ENCODE results near the gene CCL5.

The CCL5 gene

DNA sequence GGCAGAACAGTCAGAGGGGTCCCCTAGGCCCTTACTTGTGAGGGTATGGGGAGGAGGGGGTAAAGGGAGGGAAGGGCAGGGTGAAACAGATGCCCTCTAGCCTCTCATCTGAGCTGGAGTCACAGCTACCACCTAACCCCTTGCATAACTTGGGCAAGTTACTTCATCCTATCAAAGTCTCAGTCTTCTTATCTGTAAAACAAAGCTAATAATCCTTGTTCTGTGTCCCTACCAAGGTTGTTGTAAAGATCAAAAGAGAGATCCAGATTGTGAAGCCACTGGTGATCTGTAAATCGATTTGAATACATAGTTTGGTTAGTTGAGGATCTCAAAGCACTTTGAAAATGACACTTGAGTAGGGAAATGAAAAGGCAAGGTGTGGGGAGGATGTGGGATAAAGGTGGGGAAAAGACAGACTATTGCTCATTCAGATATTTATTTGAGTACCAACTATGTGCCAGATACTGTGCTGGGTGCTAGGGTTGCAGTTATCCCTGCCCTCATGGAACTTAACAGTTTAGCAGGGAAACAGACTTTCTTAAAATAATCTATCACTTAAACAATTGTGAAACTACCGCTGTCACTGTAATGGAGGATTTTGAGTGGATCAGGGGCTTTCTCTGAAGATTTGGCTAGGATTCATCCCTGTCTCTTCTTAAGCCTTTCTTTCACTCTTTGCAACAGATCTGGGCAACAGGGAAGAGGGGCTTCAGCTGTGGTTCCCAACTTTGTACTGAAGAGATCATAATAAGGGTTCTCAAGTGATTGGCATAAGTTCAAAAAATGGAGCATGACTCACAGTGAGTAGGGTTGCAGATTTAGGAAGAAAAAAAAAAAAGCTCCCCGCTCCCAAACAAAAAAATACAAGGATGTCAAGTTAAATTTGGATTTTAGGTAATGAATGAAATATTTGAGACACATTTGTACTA lies 14.5 kb downstream of the CCL5 start:
- H3K4me1 ChIP-seq (ENCODE audit: control insufficient read depth, insufficient read depth, low read length), result no peaks in the 10 kb centered on the region
- no peaks in the 10 kb centered on the region for H3K9me3 ChIP-seq (ENCODE audit: control insufficient read depth, insufficient read depth, low read depth, low read length)
- no peaks in the 10 kb centered on the region for H3K27me3 ChIP-seq (ENCODE audit: control insufficient read depth, insufficient read depth, low read length)
- no peak overlapping the region for H3K4me3 ChIP-seq (ENCODE audit: low read depth, low read length)
- H3K27ac ChIP-seq (ENCODE audit: low read depth, low read length), result no peak overlapping the region
- H3K9ac ChIP-seq (ENCODE audit: low read length), result no peak overlapping the region
- H3K36me3 ChIP-seq (ENCODE audit: control insufficient read depth, insufficient read depth, low read length), result no peaks in the 10 kb centered on the region

DNA sequence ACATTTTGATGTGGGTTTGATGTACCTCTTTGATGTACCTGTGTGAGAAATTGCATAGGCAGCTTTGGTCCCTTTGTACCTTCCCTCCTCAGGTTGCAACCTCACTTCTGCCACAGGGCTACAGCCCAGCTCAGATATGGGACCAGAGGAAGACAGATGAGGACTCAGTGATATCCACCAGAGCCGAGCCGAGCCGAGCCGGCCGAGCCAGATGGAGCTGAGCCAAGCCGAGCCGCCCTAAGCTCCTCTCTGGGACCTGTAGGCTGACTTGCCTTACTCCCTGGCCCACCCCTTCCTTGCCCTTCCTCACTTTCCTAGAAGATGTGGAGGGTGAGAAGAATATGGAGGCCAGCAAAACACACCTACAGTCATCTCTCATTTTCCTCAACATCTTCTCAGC lies 15.3 kb downstream of the CCL5 start:
- Histone ChIP-seq H3K27ac (ENCODE audit: low read depth, low read length) (no peak overlapping the region), H3K9me3 (ENCODE audit: control insufficient read depth, insufficient read depth, low read depth, low read length) (no peaks in the 10 kb centered on the region), H3K27me3 (ENCODE audit: control insufficient read depth, insufficient read depth, low read length) (no peaks in the 10 kb centered on the region), H3K36me3 (ENCODE audit: control insufficient read depth, insufficient read depth, low read length) (no peaks in the 10 kb centered on the region), H3K4me3 (ENCODE audit: low read depth, low read length) (no peak overlapping the region), H3K9ac (ENCODE audit: low read length) (no peak overlapping the region), H3K4me1 (ENCODE audit: control insufficient read depth, insufficient read depth, low read length) (no peaks in the 10 kb centered on the region)

DNA sequence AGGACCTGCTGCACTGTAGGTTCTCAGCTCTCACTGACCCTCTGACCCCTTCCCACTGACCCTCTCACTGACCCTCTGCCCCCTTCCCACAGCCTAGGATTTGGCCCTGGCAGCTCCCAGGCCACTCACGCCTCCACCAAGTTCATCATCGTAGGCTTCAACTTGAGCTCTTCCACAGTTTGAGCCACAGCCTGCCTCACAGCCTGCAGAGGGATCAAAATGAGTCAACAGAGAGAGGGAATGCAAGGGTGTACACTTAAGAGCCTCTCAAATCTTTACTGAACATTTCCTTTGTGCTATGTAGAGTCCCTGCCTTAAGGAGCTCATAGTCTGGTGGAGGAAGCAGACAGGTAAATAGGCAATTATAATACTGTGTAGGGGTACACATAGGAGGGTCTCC lies 23.6 kb downstream of the CCL5 start:
- H3K27ac ChIP-seq (ENCODE audit: low read depth, low read length), result no peak overlapping the region
- no peak overlapping the region for H3K9ac ChIP-seq (ENCODE audit: low read length)
- no peaks in the 10 kb centered on the region for H3K27me3 ChIP-seq (ENCODE audit: control insufficient read depth, insufficient read depth, low read length)
- peaks cover 7% of the 10 kb centered on the region for H3K36me3 ChIP-seq (ENCODE audit: control insufficient read depth, insufficient read depth, low read length)
- no peaks in the 10 kb centered on the region for H3K4me1 ChIP-seq (ENCODE audit: control insufficient read depth, insufficient read depth, low read length)
- no peaks in the 10 kb centered on the region for H3K9me3 ChIP-seq (ENCODE audit: control insufficient read depth, insufficient read depth, low read depth, low read length)
- no peak overlapping the region for H3K4me3 ChIP-seq (ENCODE audit: low read depth, low read length)

DNA sequence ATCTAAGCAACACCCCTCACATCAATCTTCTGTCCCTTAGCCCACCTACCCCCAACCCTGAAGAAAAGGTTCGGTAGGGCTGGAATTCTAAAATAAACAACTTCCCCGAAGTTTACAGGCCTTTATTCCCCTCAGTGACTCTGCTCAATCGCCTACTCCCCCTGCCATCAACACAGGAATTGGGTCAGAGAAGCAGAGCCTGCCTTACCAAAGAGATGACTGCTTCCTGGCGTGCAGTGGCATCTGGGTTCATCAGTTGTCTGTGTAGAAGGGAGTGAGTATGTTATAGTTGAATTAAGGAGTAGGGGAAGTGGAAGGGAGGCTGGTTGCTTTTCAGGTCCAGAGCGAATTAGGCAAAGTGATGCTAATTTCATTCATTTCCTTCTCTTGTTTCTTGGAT lies 24.2 kb downstream of the CCL5 start:
- no peak overlapping the region for H3K27ac ChIP-seq (ENCODE audit: low read depth, low read length)
- no peaks in the 10 kb centered on the region for H3K27me3 ChIP-seq (ENCODE audit: control insufficient read depth, insufficient read depth, low read length)
- H3K4me1 ChIP-seq (ENCODE audit: control insufficient read depth, insufficient read depth, low read length), result peaks cover 3% of the 10 kb centered on the region; the same call in 1 of the 2 replicates
- no peaks in the 10 kb centered on the region for H3K9me3 ChIP-seq (ENCODE audit: control insufficient read depth, insufficient read depth, low read depth, low read length)
- no peak overlapping the region for H3K9ac ChIP-seq (ENCODE audit: low read length)
- no peak overlapping the region for H3K4me3 ChIP-seq (ENCODE audit: low read depth, low read length)
- peaks cover 12% of the 10 kb centered on the region for H3K36me3 ChIP-seq (ENCODE audit: control insufficient read depth, insufficient read depth, low read length)

DNA sequence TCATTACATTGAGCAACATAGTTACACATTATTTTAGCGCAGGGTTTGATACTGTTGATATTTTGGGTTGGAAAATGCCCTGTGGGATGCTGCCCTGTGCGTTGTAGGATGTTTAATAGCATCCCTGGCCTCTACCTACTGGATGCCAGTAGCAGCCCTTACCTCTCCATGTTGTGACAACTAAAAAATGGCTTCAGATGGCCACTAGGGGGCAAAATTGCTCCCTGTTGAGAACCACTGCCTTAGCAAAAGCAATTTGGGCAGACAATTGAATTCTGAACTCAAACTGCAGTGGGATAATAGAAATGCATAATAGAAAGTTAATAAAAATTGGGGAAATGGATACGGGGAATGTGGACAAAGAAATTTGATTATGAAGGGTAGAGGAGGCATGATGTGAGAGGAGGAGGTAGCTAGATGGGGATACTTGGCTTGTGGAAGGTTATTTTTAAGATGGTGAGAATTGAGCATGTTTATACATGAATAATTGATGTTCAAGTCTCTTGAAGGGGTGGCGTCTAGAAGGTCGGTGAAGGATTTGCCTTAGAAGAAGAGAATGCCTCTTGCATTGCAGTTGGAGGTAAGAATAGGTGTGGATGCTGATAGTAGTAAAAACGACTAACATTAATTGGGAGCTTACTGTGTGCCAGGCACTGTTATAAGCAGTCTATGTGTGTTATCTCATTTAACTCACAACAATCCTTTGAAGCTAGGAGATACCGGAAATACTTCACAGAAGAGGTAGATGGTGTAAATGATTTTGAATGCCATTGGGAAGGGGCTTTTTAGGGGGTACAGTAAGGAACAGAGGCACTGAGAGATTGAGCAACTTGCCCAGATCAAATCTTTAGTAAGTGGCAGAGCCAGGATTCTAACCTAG lies 30.5 kb downstream of the CCL5 start:
- no peaks in the 10 kb centered on the region for H3K9me3 ChIP-seq (ENCODE audit: control insufficient read depth, insufficient read depth, low read depth, low read length)
- H3K4me3 ChIP-seq (ENCODE audit: low read depth, low read length), result no peak overlapping the region
- H3K27me3 ChIP-seq (ENCODE audit: control insufficient read depth, insufficient read depth, low read length), result no peaks in the 10 kb centered on the region
- H3K4me1 ChIP-seq (ENCODE audit: control insufficient read depth, insufficient read depth, low read length), result peaks cover 3% of the 10 kb centered on the region; the same call in 1 of the 2 replicates
- H3K27ac ChIP-seq (ENCODE audit: low read depth, low read length), result no peak overlapping the region
- no peak overlapping the region for H3K9ac ChIP-seq (ENCODE audit: low read length)
- H3K36me3 ChIP-seq (ENCODE audit: control insufficient read depth, insufficient read depth, low read length), result peaks cover 55% of the 10 kb centered on the region

DNA sequence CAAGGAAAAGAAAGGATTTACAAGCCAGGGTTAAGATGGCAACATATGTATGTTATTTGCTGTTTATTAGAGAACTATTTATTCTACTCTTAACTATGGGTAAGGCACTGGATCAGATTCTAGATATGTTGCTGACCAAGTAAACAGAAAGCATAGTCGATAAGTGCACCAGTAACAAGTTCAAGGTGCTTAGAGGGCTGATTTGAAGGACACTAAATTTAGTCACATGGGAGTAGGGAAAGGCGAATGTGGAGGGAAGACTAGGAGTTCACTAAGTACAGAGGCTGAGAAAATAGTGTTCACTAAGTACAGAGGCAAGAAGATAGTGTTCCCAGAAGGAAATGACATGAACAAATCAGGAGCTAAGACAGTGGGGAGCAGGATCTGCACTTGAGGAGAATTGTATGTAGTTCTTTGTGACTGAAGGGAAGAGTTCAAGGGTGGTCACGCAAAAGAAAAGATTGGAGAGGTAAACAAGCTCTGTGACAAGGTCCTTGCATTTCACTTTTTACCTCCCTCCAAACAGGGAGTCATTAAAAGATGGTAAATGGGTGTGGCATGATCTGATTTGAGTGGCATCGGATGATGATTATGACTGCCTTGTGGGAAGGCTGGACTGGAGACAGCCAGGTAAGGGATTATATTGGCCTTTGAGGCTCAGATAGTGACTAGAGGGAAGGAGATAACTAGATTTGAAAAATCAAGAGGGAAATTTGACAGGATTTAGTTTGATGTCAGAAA lies 32.4 kb downstream of the CCL5 start:
- H3K4me3 ChIP-seq (ENCODE audit: low read depth, low read length), result no peak overlapping the region
- no peak overlapping the region for H3K27ac ChIP-seq (ENCODE audit: low read depth, low read length)
- peaks cover 3% of the 10 kb centered on the region; the same call in 1 of the 2 replicates for H3K4me1 ChIP-seq (ENCODE audit: control insufficient read depth, insufficient read depth, low read length)
- H3K27me3 ChIP-seq (ENCODE audit: control insufficient read depth, insufficient read depth, low read length), result no peaks in the 10 kb centered on the region
- no peak overlapping the region for H3K9ac ChIP-seq (ENCODE audit: low read length)
- H3K36me3 ChIP-seq (ENCODE audit: control insufficient read depth, insufficient read depth, low read length), result peaks cover 71% of the 10 kb centered on the region
- no peaks in the 10 kb centered on the region for H3K9me3 ChIP-seq (ENCODE audit: control insufficient read depth, insufficient read depth, low read depth, low read length)

DNA sequence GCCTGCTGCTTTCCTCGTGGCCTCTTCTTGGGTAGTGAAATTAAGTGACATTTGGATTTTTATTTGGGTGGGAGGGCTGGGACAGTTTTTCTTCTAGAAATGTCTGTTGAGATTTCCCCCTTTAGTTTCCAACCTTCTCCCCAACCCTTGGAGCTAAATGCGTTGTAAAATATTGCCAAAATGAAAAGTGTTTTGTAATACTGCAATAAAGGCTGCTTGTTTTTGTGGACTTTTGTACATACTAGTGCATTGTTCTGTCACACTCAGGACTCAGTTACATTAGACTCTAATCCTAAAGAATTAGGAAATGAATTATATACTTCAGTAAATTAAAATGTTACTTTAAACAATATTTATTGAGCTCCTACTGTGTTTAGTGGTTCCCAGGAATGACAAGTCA lies 33.2 kb downstream of the CCL5 start:
- Histone ChIP-seq H3K27ac (ENCODE audit: low read depth, low read length) (no peak overlapping the region), H3K9me3 (ENCODE audit: control insufficient read depth, insufficient read depth, low read depth, low read length) (no peaks in the 10 kb centered on the region), H3K4me3 (ENCODE audit: low read depth, low read length) (no peak overlapping the region), H3K27me3 (ENCODE audit: control insufficient read depth, insufficient read depth, low read length) (no peaks in the 10 kb centered on the region), H3K4me1 (ENCODE audit: control insufficient read depth, insufficient read depth, low read length) (peaks cover 3% of the 10 kb centered on the region; the same call in 1 of the 2 replicates), H3K36me3 (ENCODE audit: control insufficient read depth, insufficient read depth, low read length) (peaks cover 79% of the 10 kb centered on the region), H3K9ac (ENCODE audit: low read length) (no peak overlapping the region)

DNA sequence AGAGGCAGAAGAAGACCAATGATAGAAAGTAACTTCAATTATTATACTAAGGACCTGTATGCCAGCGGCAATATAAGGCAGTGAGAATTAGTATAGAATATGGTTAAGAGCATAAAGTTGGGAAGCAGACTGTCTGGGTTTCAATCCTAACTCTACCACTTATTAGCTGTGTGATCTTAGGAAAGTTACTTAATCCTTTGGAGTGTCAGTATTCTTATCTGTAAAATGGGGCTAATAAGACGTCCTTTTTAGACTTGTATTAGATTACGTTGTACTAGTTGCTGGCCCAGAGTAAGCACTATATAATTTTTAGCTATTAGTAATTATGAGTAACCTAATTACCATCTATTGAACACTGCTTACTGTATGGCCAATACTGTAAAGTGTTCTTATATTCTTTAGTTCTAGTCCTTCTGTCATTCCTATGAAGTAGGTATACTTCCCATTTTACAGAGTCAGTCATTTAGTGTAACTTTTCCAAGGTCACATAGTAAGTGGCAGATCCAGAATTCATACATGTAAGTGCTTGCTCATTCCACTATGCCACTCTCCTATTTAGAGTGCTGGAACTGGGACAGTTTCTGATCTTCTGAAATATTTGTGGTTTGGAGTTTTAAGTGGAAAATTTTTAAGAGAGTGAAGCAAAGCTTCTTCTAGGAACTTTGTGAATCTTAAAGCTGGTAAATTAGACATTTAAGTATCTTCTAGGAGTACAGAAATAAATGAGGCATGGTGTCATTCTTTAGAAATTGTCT lies 33.9 kb downstream of the CCL5 start:
- H3K27ac ChIP-seq (ENCODE audit: low read depth, low read length), result no peak overlapping the region

DNA sequence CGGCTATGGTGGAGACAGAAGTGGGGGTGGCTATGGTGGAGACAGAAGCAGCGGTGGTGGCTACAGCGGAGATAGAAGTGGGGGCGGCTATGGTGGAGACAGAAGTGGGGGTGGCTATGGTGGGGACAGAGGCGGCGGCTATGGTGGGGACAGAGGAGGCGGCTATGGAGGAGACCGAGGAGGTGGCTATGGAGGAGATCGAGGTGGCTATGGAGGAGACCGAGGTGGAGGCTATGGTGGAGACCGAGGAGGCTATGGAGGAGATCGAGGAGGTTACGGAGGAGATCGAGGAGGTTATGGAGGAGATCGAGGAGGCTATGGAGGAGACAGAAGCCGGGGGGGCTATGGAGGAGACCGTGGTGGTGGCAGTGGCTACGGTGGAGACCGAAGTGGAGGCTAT lies 35.6 kb downstream of the CCL5 start:
- no peak overlapping the region for H3K9ac ChIP-seq (ENCODE audit: low read length)
- no peaks in the 10 kb centered on the region for H3K4me1 ChIP-seq (ENCODE audit: control insufficient read depth, insufficient read depth, low read length)
- H3K4me3 ChIP-seq (ENCODE audit: low read depth, low read length), result no peak overlapping the region
- no peak overlapping the region for H3K27ac ChIP-seq (ENCODE audit: low read depth, low read length)
- H3K36me3 ChIP-seq (ENCODE audit: control insufficient read depth, insufficient read depth, low read length), result peaks cover 90% of the 10 kb centered on the region
- no peaks in the 10 kb centered on the region for H3K27me3 ChIP-seq (ENCODE audit: control insufficient read depth, insufficient read depth, low read length)
- no peaks in the 10 kb centered on the region for H3K9me3 ChIP-seq (ENCODE audit: control insufficient read depth, insufficient read depth, low read depth, low read length)

More for the DNA sequence above, 33.9 kb downstream of the CCL5 start:
- peaks cover under 1% of the 10 kb centered on the region; the same call in 1 of the 2 replicates for H3K4me1 ChIP-seq (ENCODE audit: control insufficient read depth, insufficient read depth, low read length)
- H3K36me3 ChIP-seq (ENCODE audit: control insufficient read depth, insufficient read depth, low read length), result peaks cover 82% of the 10 kb centered on the region
- H3K4me3 ChIP-seq (ENCODE audit: low read depth, low read length), result no peak overlapping the region
- H3K9me3 ChIP-seq (ENCODE audit: control insufficient read depth, insufficient read depth, low read depth, low read length), result no peaks in the 10 kb centered on the region
- H3K9ac ChIP-seq (ENCODE audit: low read length), result no peak overlapping the region
- H3K27me3 ChIP-seq (ENCODE audit: control insufficient read depth, insufficient read depth, low read length), result no peaks in the 10 kb centered on the region

DNA sequence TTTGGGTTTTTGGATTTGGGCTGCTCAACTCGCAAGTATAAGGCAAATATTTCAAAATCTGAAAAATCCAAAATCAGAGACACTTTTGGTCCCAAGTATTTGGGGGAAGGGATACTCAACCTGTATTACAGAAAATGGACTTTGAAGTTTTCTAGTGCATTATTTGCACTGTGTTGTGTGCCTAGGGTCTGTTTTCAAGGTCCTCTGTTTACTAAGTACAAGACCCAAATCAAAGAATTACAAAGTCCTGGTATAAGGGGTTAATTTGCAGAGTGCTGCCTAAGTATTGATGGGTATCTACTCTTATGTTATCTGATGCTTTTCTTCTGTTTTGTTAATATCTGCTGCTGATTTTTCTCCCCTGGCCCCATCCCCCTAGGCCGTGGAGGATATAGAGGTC lies 36.5 kb downstream of the CCL5 start:
- H3K9me3 ChIP-seq (ENCODE audit: control insufficient read depth, insufficient read depth, low read depth, low read length), result no peaks in the 10 kb centered on the region
- H3K4me3 ChIP-seq (ENCODE audit: low read depth, low read length), result no peak overlapping the region
- no peaks in the 10 kb centered on the region for H3K27me3 ChIP-seq (ENCODE audit: control insufficient read depth, insufficient read depth, low read length)
- H3K9ac ChIP-seq (ENCODE audit: low read length), result no peak overlapping the region
- no peaks in the 10 kb centered on the region for H3K4me1 ChIP-seq (ENCODE audit: control insufficient read depth, insufficient read depth, low read length)
- H3K36me3 ChIP-seq (ENCODE audit: control insufficient read depth, insufficient read depth, low read length), result peaks cover 94% of the 10 kb centered on the region
- no peak overlapping the region for H3K27ac ChIP-seq (ENCODE audit: low read depth, low read length)
